GM23248 (cell line): ENCODE measurements around the gene ZNF213. TPM values are rescaled to one million over a fixed set of nuclear protein-coding genes. Genes with fewer than 3 reads are reported as not detected.
A peak's percentile ranks its signal among the peaks of the same experiment; 100 is the strongest.

Experiments used
- DNase-seq: peaks from one replicate; pipeline ENCODE4 v3.0.0-alpha.2; 2015
- H2AFZ ChIP-seq: fragments of 200-600 bp; sonication (generic); 2 replicates; pipeline ENCODE4 v1.6.1; 2016; ENCODE audit warnings: antibody characterized with exemption
- H3F3A ChIP-seq: fragments of 200-600 bp; sonication (generic); 2 replicates; pipeline ENCODE4 v1.6.1; 2016; ENCODE audit warnings: mild to moderate bottlenecking, antibody characterized with exemption, mixed run types; ENCODE audit not compliant: insufficient read depth
- H3K27ac ChIP-seq: fragments of 200-600 bp; sonication (generic); 2 replicates; pipeline ENCODE4 v1.5.1; 2016; ENCODE audit warnings: mild to moderate bottlenecking
- H3K27me3 ChIP-seq: fragments of 200-600 bp; sonication (generic); replicated peaks from 2 replicates; pipeline ENCODE4 v1.6.1; 2016; ENCODE audit warnings: mild to moderate bottlenecking; ENCODE audit not compliant: insufficient read depth
- H3K36me3 ChIP-seq: fragments of 200-600 bp; sonication (generic); 2 replicates; pipeline ENCODE4 v1.6.1; 2016; ENCODE audit warnings: low read depth, mild to moderate bottlenecking
- H3K4me1 ChIP-seq: fragments of 200-600 bp; sonication (generic); 2 replicates; pipeline ENCODE4 v1.6.1; 2016; ENCODE audit warnings: mild to moderate bottlenecking; ENCODE audit not compliant: insufficient read depth
- H3K4me2 ChIP-seq: fragments of 200-600 bp; sonication (generic); one replicate; pipeline ENCODE4 v1.6.1; 2016; ENCODE audit warnings: mild to moderate bottlenecking; ENCODE audit not compliant: unreplicated experiment
- H3K4me3 ChIP-seq: fragments of 200-600 bp; sonication (generic); 2 replicates; pipeline ENCODE4 v1.5.1; 2016; ENCODE audit warnings: mild to moderate bottlenecking
- H3K79me2 ChIP-seq: fragments of 200-600 bp; sonication (generic); 2 replicates; pipeline ENCODE4 v1.6.1; 2016; ENCODE audit warnings: mild to moderate bottlenecking; ENCODE audit not compliant: insufficient read depth
- H3K9ac ChIP-seq: fragments of 200-600 bp; sonication (generic); 2 replicates; pipeline ENCODE4 v1.6.1; 2016; ENCODE audit warnings: mild to moderate bottlenecking
- H3K9me2 ChIP-seq: fragments of 200-600 bp; sonication (generic); 2 replicates; pipeline ENCODE4 v1.6.1; 2016; ENCODE audit warnings: mixed run types, mild to moderate bottlenecking, moderate library complexity; ENCODE audit not compliant: insufficient read depth
- H3K9me3 ChIP-seq: fragments of 200-600 bp; sonication (generic); one replicate; pipeline ENCODE4 v1.6.1; 2017; ENCODE audit warnings: low read depth
- H4K20me1 ChIP-seq: fragments of 200-600 bp; sonication (generic); 2 replicates; pipeline ENCODE4 v1.6.0; 2016; ENCODE audit not compliant: insufficient read depth
- EZH2 ChIP-seq: fragments of 200-600 bp; sonication (generic); IDR thresholded peaks from 2 replicates; pipeline ENCODE4 v1.6.1; 2018; ENCODE audit warnings: antibody characterized with exemption, mild to moderate bottlenecking; ENCODE audit not compliant: insufficient read depth, poor library complexity, severe bottlenecking
- EZH2phosphoT487 ChIP-seq: fragments of 200-600 bp; sonication (generic); IDR thresholded peaks from 2 replicates; pipeline ENCODE4 v1.6.1; 2018; ENCODE audit warnings: antibody characterized with exemption, moderate library complexity, mild to moderate bottlenecking, low read depth; ENCODE audit not compliant: insufficient read depth
- WGBS, 2 experiments: methylation state at CpG; one replicate each; pipeline ENCODE4 v1.1.6; 2015 to 2017; ENCODE audit warnings: low lambda C conversion rate in 2 of 2, low coverage in 1 of 2; ENCODE audit errors: missing lambda C conversion rate in 2 of 2; 5-methylcytosine and 5-hydroxymethylcytosine counted together
- in situ Hi-C: fragments of 300-500 bp; cut with MboI; formaldehyde crosslinking; loops from 2 replicates; pipeline ENCODE4 v1.15.0; 2020
- polyA plus RNA-seq: library from polyadenylated mRNA; unstranded; fragments of >200 nt; fragmentation: Nextera tagmentation; extraction: Ambion mirVana; gene quantifications from 2 replicates; pipeline ENCODE4 v1.2.1, GENCODE V29; 2016
- total RNA-seq: library from RNA; depleted of rRNA; stranded (reverse); fragments of >200 nt; shearing (Covaris generic); gene quantifications from 2 replicates; pipeline ENCODE4 v1.2.3, GENCODE V29; 2014

ZNF213 gene
- total and polyA plus RNA-seq, 2 experiments from 2014 or later, result 5.3 to 7.3 TPM

GRCh38 chr16:3173892-3174617, 39.2 kb downstream of the ZNF213 start:
- peak; percentile 22 for DNase-seq
- no peak for TF ChIP-seq EZH2
- TF ChIP-seq EZH2phosphoT487, result no peak
- Histone ChIP-seq H3K79me2 (no peaks in the 10 kb centered on the region), H3K27me3 (peaks cover 80% of the 10 kb centered on the region), H3K27ac (no peak overlapping the region), H3K4me2 (peak overlapping the region; percentile 56), H3K4me1 (0 out of 2 replicates have a peak, but pooled peaks cover 4% of the 10 kb centered on the region), H4K20me1 (no peaks in the 10 kb centered on the region), H3K9ac (no peak overlapping the region), H3K4me3 (no peak overlapping the region), H3K9me3 (no peaks in the 10 kb centered on the region), H2AFZ (no peak overlapping the region), H3K36me3 (no peaks in the 10 kb centered on the region), H3K9me2 (no peaks in the 10 kb centered on the region), H3F3A (0 out of 2 replicates have a peak, but pooled peaks cover 5% of the 10 kb centered on the region)
- in situ Hi-C loops, result no loop called here
- 6% methylated on average over 24 of the region's 24 CpGs for WGBS, 2 experiments

GRCh38 chr16:3174618-3175148, 39.9 kb downstream of the ZNF213 start:
- Histone ChIP-seq H3K4me2 (no peak overlapping the region), H3K27ac (no peak overlapping the region), H3K9me3 (no peaks in the 10 kb centered on the region), H3K4me1 (0 out of 2 replicates have a peak, but pooled peaks cover 4% of the 10 kb centered on the region), H3K9ac (no peak overlapping the region), H2AFZ (no peak overlapping the region), H3K79me2 (no peaks in the 10 kb centered on the region), H3K9me2 (no peaks in the 10 kb centered on the region), H3K27me3 (peaks cover 74% of the 10 kb centered on the region), H3K4me3 (no peak overlapping the region), H4K20me1 (no peaks in the 10 kb centered on the region), H3K36me3 (no peaks in the 10 kb centered on the region), H3F3A (0 out of 2 replicates have a peak, but pooled peaks cover 5% of the 10 kb centered on the region)
- in situ Hi-C loops, result no loop called here
- TF ChIP-seq EZH2phosphoT487, result no peak
- no peak for TF ChIP-seq EZH2
- no peak for DNase-seq
- 21% methylated on average over 25 to 28 of the region's 28 CpGs for WGBS, 2 experiments

- Histone ChIP-seq H3K4me1 (0 out of 2 replicates have a peak, but pooled peaks cover 3% of the 10 kb centered on the region), H3K4me3 (no peak overlapping the region), H3K9me3 (no peaks in the 10 kb centered on the region), H3K9me2 (no peaks in the 10 kb centered on the region), H3K79me2 (no peaks in the 10 kb centered on the region), H3F3A (0 out of 2 replicates have a peak, but pooled peaks cover 5% of the 10 kb centered on the region), H3K27me3 (peaks cover 67% of the 10 kb centered on the region), H3K4me2 (no peak overlapping the region), H2AFZ (no peak overlapping the region), H4K20me1 (no peaks in the 10 kb centered on the region), H3K27ac (no peak overlapping the region), H3K9ac (no peak overlapping the region), H3K36me3 (no peaks in the 10 kb centered on the region)
- DNase-seq, result no peak
- in situ Hi-C loops, result no loop called here
- no peak for TF ChIP-seq EZH2phosphoT487
- TF ChIP-seq EZH2, result peak; percentile 43
- WGBS, 2 experiments, result 12 to 14% methylated on average over 36 to 38 of the region's 39 CpGs
Measured at GRCh38 chr16:3175157-3176093, 40.6 kb downstream of the ZNF213 start.

GRCh38 chr16:3179651-3180050, 44.8 kb downstream of the ZNF213 start:
- peaks cover 43% of the 10 kb centered on the region for H3K27me3 ChIP-seq

More at GRCh38 chr16:3179651-3180050, 44.8 kb downstream of the ZNF213 start:
- Histone ChIP-seq H3K9me2 (no peaks in the 10 kb centered on the region), H3K79me2 (no peaks in the 10 kb centered on the region), H2AFZ (no peak overlapping the region), H3K9me3 (no peaks in the 10 kb centered on the region), H3K36me3 (no peaks in the 10 kb centered on the region), H4K20me1 (no peaks in the 10 kb centered on the region), H3K9ac (no peak overlapping the region), H3K4me3 (no peak overlapping the region), H3K27ac (no peak overlapping the region), H3F3A (peaks cover 19% of the 10 kb centered on the region; the same call in 1 of the 2 replicates), H3K4me1 (peaks cover 6% of the 10 kb centered on the region; the same call in 1 of the 2 replicates), H3K4me2 (no peak overlapping the region)
- in situ Hi-C loops, result no loop called here
- no peak for DNase-seq
- 43 to 52% methylated on average over 8 of the region's 8 CpGs for WGBS, 2 experiments
- TF ChIP-seq EZH2 (no peak), EZH2phosphoT487 (no peak)
